Activated CD4-positive, alpha-beta memory T cell treated with anti-CD3 and anti-CD28 coated beads for 36 hours (primary cell): ENCODE data around the gene LAMA2. TPM values are rescaled to one million over a fixed set of nuclear protein-coding genes. Genes with fewer than 3 reads are reported as not detected.

ENCODE experiments used
- CTCF ChIA-PET: fragments of 350-600 bp; sonication (Branson Sonifier 250); formaldehyde crosslinking; loops from one replicate; lab custom pipeline; 2021; ENCODE audit warnings: antibody characterized with exemption, inconsistent platforms; lab: Charles Lee
- POLR2A ChIA-PET: fragments of 350-600 bp; sonication (Branson Sonifier 250); formaldehyde crosslinking; loops from one replicate; lab custom pipeline; 2021; ENCODE audit warnings: antibody characterized with exemption; lab: Charles Lee
- DNase-seq: peaks from one replicate; pipeline ENCODE4 v3.0.0-alpha.2; 2020
- H3K27ac Mint-ChIP-seq: one replicate; pipeline ENCODE4 v1.8.0; 2021; ENCODE audit warnings: mixed read lengths
- H3K27me3 Mint-ChIP-seq: one replicate; pipeline ENCODE4 v1.8.0; 2021; ENCODE audit warnings: mixed read lengths
- H3K36me3 Mint-ChIP-seq: one replicate; pipeline ENCODE4 v1.8.0; 2021; ENCODE audit warnings: mixed read lengths
- H3K4me1 Mint-ChIP-seq: one replicate; pipeline ENCODE4 v1.8.0; 2021; ENCODE audit warnings: low read depth, mixed read lengths
- H3K4me3 Mint-ChIP-seq: one replicate; pipeline ENCODE4 v1.8.0; 2021; ENCODE audit warnings: mild to moderate bottlenecking, mixed read lengths
- H3K9me3 Mint-ChIP-seq: one replicate; pipeline ENCODE4 v1.8.0; 2021; ENCODE audit warnings: mixed read lengths
- intact Hi-C: fragments of 100-400 bp; cut with micrococcal nuclease; formaldehyde crosslinking; loops from one replicate; pipeline ENCODE4 v1.15.1; 2023
- total RNA-seq, 2 experiments: library from RNA; stranded (reverse); gene quantifications; one replicate each; pipeline ENCODE4 v1.2.3, GENCODE V29; 2021

LAMA2 gene
- total RNA-seq, 2 experiments from 2014 or later = 0.15 to 0.48 TPM

DNA sequence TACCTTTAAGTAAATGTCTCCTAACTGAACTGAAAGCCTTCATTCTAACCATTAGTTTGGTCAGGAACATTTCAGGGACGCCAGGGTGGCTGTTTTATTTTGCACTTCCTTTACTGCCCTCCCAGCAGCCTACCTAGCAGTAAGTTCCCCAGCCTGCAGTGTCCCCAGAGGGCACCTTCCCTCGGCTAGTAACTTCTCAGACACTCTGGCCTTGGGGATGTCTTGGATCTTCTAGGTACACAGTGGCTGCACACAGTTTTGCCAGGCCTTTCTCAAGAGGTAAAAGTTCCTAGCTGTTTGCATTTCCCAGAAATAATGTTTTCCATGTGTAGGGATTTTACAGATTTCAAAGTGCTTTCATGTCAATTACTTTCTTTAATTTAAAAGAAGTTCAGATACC lies 378 bp upstream of the LAMA2 start:
- intact Hi-C loops = no loop called here
- H3K36me3 Mint-ChIP-seq = no peaks in the 10 kb centered on the region
- H3K9me3 Mint-ChIP-seq = no peaks in the 10 kb centered on the region
- peaks cover 3% of the 10 kb centered on the region for H3K4me1 Mint-ChIP-seq
- no peak overlapping the region for H3K4me3 Mint-ChIP-seq
- DNase-seq = no peak
- peaks cover 22% of the 10 kb centered on the region for H3K27me3 Mint-ChIP-seq
- POLR2A ChIA-PET = no interaction called here
- H3K27ac Mint-ChIP-seq = no peak overlapping the region
- CTCF ChIA-PET = no interaction called here

- no peak for DNase-seq
- no peak overlapping the region for H3K27ac Mint-ChIP-seq
- no peak overlapping the region for H3K4me3 Mint-ChIP-seq
- peaks cover 3% of the 10 kb centered on the region for H3K4me1 Mint-ChIP-seq
- no peaks in the 10 kb centered on the region for H3K9me3 Mint-ChIP-seq
- ChIA-PET CTCF (interaction anchor here (0.7 kb wide), 1 partner anchor 849 kb away, joined by 5 read pairs; no protein-coding TSS in a partner anchor), POLR2A (no interaction called here)
- intact Hi-C loops = no loop called here
- peaks cover 22% of the 10 kb centered on the region for H3K27me3 Mint-ChIP-seq
- H3K36me3 Mint-ChIP-seq = no peaks in the 10 kb centered on the region
Measured at GRCh38 chr6:128883906-128884305, 968 bp downstream of the LAMA2 start.

- Mint-ChIP-seq H3K4me1 (peaks cover 3% of the 10 kb centered on the region), H3K9me3 (no peaks in the 10 kb centered on the region), H3K4me3 (no peak overlapping the region), H3K27me3 (peaks cover 22% of the 10 kb centered on the region), H3K27ac (no peak overlapping the region), H3K36me3 (no peaks in the 10 kb centered on the region)
- ChIA-PET CTCF (no interaction called here), POLR2A (no interaction called here)
- intact Hi-C loops = no loop called here
- no peak for DNase-seq
Measured at GRCh38 chr6:128885381-128885780, 2.4 kb downstream of the LAMA2 start.

DNA sequence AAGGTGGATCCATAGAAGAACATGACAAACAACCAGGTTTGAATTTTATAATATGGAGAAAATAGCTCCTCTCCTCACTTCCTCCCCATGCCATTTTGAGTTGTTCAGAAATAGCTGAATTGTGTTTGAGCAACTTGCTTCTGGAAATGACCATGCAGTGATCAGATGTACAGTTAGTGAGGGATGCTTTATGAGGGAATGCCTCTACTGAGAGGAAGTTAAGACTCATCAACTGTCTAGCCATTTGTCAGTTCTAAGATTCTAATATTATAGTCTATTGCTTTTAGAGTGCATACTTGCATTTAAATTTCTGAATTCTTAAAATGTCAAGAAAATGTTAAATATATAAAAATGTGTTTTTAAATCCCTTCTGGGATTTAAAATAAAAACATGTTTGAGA lies 3.8 kb downstream of the LAMA2 start:
- Mint-ChIP-seq H3K36me3 (no peaks in the 10 kb centered on the region), H3K27me3 (peaks cover 22% of the 10 kb centered on the region), H3K27ac (no peak overlapping the region), H3K4me3 (no peak overlapping the region), H3K9me3 (no peaks in the 10 kb centered on the region), H3K4me1 (peaks cover 3% of the 10 kb centered on the region)
- CTCF ChIA-PET = no interaction called here
- POLR2A ChIA-PET = no interaction called here
- intact Hi-C loops = no loop called here
- no peak for DNase-seq

DNA sequence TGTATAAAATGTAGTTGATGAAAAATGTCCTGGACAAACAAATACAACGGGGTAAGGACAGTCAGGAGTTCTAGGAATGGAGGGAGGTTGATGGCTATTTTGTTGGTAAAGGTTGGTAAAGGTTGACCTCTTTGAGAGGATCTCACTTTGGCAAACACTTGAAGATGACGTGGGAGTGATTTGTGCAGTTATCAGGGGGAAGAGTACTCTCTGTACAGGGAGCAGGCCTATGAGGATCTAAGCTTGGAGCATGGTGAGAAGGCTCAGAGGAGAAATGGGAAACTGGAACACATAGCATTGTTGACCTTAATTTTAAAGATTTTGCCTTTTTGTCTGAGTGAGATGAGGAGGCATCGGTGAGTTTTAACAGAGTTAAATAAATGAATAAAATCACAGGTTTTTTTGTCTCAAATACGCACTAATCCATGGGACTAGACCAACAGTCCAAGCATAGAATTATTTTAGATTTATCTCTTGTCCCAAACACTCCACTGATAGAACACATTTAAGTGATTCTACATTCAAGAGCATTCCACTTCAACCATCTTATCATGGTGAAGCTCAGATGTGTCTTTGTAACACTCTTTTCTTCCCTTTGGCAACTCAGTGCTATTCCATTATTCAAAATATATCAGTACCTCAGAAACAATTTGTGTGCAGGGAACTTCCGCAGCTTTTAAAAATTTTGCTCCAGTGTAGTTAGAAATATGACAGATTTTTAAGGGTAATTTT lies 5.7 kb downstream of the LAMA2 start:
- no peaks in the 10 kb centered on the region for H3K4me1 Mint-ChIP-seq
- H3K9me3 Mint-ChIP-seq = no peaks in the 10 kb centered on the region
- POLR2A ChIA-PET = no interaction called here
- no peak for DNase-seq
- H3K27me3 Mint-ChIP-seq = peaks cover 8% of the 10 kb centered on the region
- intact Hi-C loops = no loop called here
- no peak overlapping the region for H3K4me3 Mint-ChIP-seq
- no peaks in the 10 kb centered on the region for H3K36me3 Mint-ChIP-seq
- no peak overlapping the region for H3K27ac Mint-ChIP-seq
- CTCF ChIA-PET = no interaction called here

DNA sequence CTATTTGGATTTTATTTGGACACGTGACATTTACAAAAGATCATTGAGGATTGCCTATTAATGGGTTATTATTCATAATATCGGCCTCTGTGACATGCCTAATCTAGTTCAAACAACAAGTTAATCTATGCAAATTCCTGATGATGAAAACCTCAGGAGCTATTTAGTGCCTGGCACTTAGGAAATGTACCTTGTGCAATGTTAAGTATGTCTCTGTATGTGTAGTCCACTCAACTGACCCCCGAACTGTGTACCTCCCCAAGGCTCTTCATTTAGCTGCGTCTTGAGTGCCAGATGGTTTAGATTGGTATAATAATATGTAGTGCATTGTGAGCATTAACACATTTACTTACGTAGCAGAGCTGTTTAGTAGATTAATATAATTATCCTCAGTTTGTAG lies 6.9 kb downstream of the LAMA2 start:
- Mint-ChIP-seq H3K27ac (no peak overlapping the region), H3K27me3 (peaks cover 3% of the 10 kb centered on the region), H3K36me3 (no peaks in the 10 kb centered on the region), H3K4me1 (no peaks in the 10 kb centered on the region), H3K9me3 (no peaks in the 10 kb centered on the region), H3K4me3 (no peak overlapping the region)
- no peak for DNase-seq
- POLR2A ChIA-PET = no interaction called here
- intact Hi-C loops = no loop called here
- CTCF ChIA-PET = no interaction called here

GRCh38 chr6:128892079-128892478 lies 9.1 kb downstream of the LAMA2 start:
- ChIA-PET POLR2A (no interaction called here), CTCF (no interaction called here)
- no peaks in the 10 kb centered on the region for H3K9me3 Mint-ChIP-seq
- H3K4me1 Mint-ChIP-seq = no peaks in the 10 kb centered on the region
- no peaks in the 10 kb centered on the region for H3K36me3 Mint-ChIP-seq
- intact Hi-C loops = no loop called here
- no peak overlapping the region for H3K4me3 Mint-ChIP-seq
- H3K27ac Mint-ChIP-seq = no peak overlapping the region
- no peak for DNase-seq
- peaks cover 1% of the 10 kb centered on the region for H3K27me3 Mint-ChIP-seq

- DNase-seq = no peak
- ChIA-PET POLR2A (no interaction called here), CTCF (no interaction called here)
- Mint-ChIP-seq H3K36me3 (no peaks in the 10 kb centered on the region), H3K4me1 (no peaks in the 10 kb centered on the region), H3K4me3 (no peak overlapping the region), H3K9me3 (no peaks in the 10 kb centered on the region), H3K27me3 (no peaks in the 10 kb centered on the region), H3K27ac (no peak overlapping the region)
- intact Hi-C loops = no loop called here
Measured at GRCh38 chr6:128899341-128900050, 16.6 kb downstream of the LAMA2 start.

- DNase-seq = no peak
- ChIA-PET POLR2A (no interaction called here), CTCF (no interaction called here)
- intact Hi-C loops = no loop called here
- Mint-ChIP-seq H3K4me3 (no peak overlapping the region), H3K27me3 (no peaks in the 10 kb centered on the region), H3K27ac (no peak overlapping the region), H3K36me3 (no peaks in the 10 kb centered on the region), H3K4me1 (no peaks in the 10 kb centered on the region), H3K9me3 (no peaks in the 10 kb centered on the region)
Measured at GRCh38 chr6:128903715-128904114, 20.8 kb downstream of the LAMA2 start.

- H3K9me3 Mint-ChIP-seq = no peaks in the 10 kb centered on the region
- POLR2A ChIA-PET = no interaction called here
- DNase-seq = no peak
- intact Hi-C loops = no loop called here
- H3K36me3 Mint-ChIP-seq = no peaks in the 10 kb centered on the region
- peaks cover 5% of the 10 kb centered on the region for H3K27me3 Mint-ChIP-seq
- H3K4me1 Mint-ChIP-seq = no peaks in the 10 kb centered on the region
- no peak overlapping the region for H3K4me3 Mint-ChIP-seq
- H3K27ac Mint-ChIP-seq = no peak overlapping the region
- CTCF ChIA-PET = no interaction called here
Measured at GRCh38 chr6:128914051-128914450, 31.1 kb downstream of the LAMA2 start.

- Mint-ChIP-seq H3K27ac (no peak overlapping the region), H3K36me3 (no peaks in the 10 kb centered on the region), H3K4me3 (no peak overlapping the region), H3K4me1 (no peaks in the 10 kb centered on the region), H3K9me3 (no peaks in the 10 kb centered on the region), H3K27me3 (no peaks in the 10 kb centered on the region)
- intact Hi-C loops = no loop called here
- POLR2A ChIA-PET = no interaction called here
- DNase-seq = no peak
- CTCF ChIA-PET = no interaction called here
Measured at GRCh38 chr6:128918886-128919285, 35.9 kb downstream of the LAMA2 start.

GRCh38 chr6:128919412-128920180 lies 36.7 kb downstream of the LAMA2 start:
- no peak for DNase-seq
- H3K36me3 Mint-ChIP-seq = no peaks in the 10 kb centered on the region
- H3K9me3 Mint-ChIP-seq = no peaks in the 10 kb centered on the region
- ChIA-PET POLR2A (no interaction called here), CTCF (no interaction called here)
- no peak overlapping the region for H3K27ac Mint-ChIP-seq
- no peaks in the 10 kb centered on the region for H3K4me1 Mint-ChIP-seq
- H3K27me3 Mint-ChIP-seq = no peaks in the 10 kb centered on the region
- intact Hi-C loops = no loop called here
- no peak overlapping the region for H3K4me3 Mint-ChIP-seq
